ENCODE results near the gene EPS8L1. TPM values are rescaled to one million over a fixed set of nuclear protein-coding genes. Genes with fewer than 3 reads are reported as not detected.
A peak's percentile ranks its signal among the peaks of the same experiment; 100 is the strongest.

EPS8L1 gene
- total RNA-seq, 1 donor from 2014 or later: 1.9 TPM

- DNase-seq (ENCODE audit: missing footprints): no peak
- intact Hi-C loops (cut with DNase I): no loop called here
- no peak for ATAC-seq
These were observed 13.8 kb downstream of the EPS8L1 start for GRCh38 chr19:55089342-55089944.

- ATAC-seq (no peak), DNase-seq (ENCODE audit: missing footprints) (no peak)
- intact Hi-C loops (cut with DNase I): no loop called here
These were observed 14.9 kb downstream of the EPS8L1 start for GRCh38 chr19:55090564-55090963.

GRCh38 chr19:55091126-55091910, 15.6 kb downstream of the EPS8L1 start:
- no peak for DNase-seq (ENCODE audit: missing footprints)
- ATAC-seq: no peak
- intact Hi-C loops (cut with DNase I): no loop called here

GRCh38 chr19:55091955-55092354, 16.3 kb downstream of the EPS8L1 start:
- ATAC-seq: no peak

GRCh38 chr19:55092423-55093318, 17.0 kb downstream of the EPS8L1 start:
- intact Hi-C loops (cut with DNase I): no loop called here
- no peak for ATAC-seq
- DNase-seq (ENCODE audit: missing footprints): no peak

More at GRCh38 chr19:55091955-55092354, 16.3 kb downstream of the EPS8L1 start:
- no peak for DNase-seq (ENCODE audit: missing footprints)
- intact Hi-C loops (cut with DNase I): no loop called here

- intact Hi-C loops (cut with DNase I): no loop called here
- DNase-seq (ENCODE audit: missing footprints) (no peak), ATAC-seq (no peak)
These were observed 19.0 kb downstream of the EPS8L1 start for GRCh38 chr19:55094456-55095259.

- intact Hi-C loops (cut with DNase I): no loop called here
- DNase-seq (ENCODE audit: missing footprints) (peak; percentile 25), ATAC-seq (no peak)
These were observed 19.8 kb downstream of the EPS8L1 start for GRCh38 chr19:55095260-55096060.

GRCh38 chr19:55096061-55096701, 20.5 kb downstream of the EPS8L1 start:
- intact Hi-C loops (cut with DNase I): no loop called here
- ATAC-seq (no peak), DNase-seq (ENCODE audit: missing footprints) (no peak)

- intact Hi-C loops (cut with DNase I): no loop called here
- DNase-seq (ENCODE audit: missing footprints) (peak; percentile 51), ATAC-seq (no peak)
These were observed 22.4 kb downstream of the EPS8L1 start for GRCh38 chr19:55097864-55098715.

GRCh38 chr19:55098716-55099556, 23.3 kb downstream of the EPS8L1 start:
- intact Hi-C loops (cut with DNase I): no loop called here
- DNase-seq (ENCODE audit: missing footprints) (no peak), ATAC-seq (no peak)

- peak; percentile 30 for ATAC-seq
- intact Hi-C loops (cut with DNase I): no loop called here
These were observed 24.2 kb downstream of the EPS8L1 start for GRCh38 chr19:55099557-55100506.

GRCh38 chr19:55101261-55101660, 25.6 kb downstream of the EPS8L1 start:
- ATAC-seq: no peak
- intact Hi-C loops (cut with DNase I): no loop called here
- no peak for DNase-seq (ENCODE audit: missing footprints)

More at GRCh38 chr19:55099557-55100506, 24.2 kb downstream of the EPS8L1 start:
- no peak for DNase-seq (ENCODE audit: missing footprints)

- DNase-seq (ENCODE audit: missing footprints): no peak
- ATAC-seq: no peak
- intact Hi-C loops (cut with DNase I): no loop called here
These were observed 27.5 kb downstream of the EPS8L1 start for GRCh38 chr19:55103190-55103589.

- intact Hi-C loops (cut with DNase I): no loop called here
- ATAC-seq: no peak
- no peak for DNase-seq (ENCODE audit: missing footprints)
These were observed 29.6 kb downstream of the EPS8L1 start for GRCh38 chr19:55105237-55105636.

- intact Hi-C loops (cut with DNase I): no loop called here
- DNase-seq (ENCODE audit: missing footprints) (no peak), ATAC-seq (no peak)
These were observed 30.9 kb downstream of the EPS8L1 start for GRCh38 chr19:55106591-55106990.

Measured in Right ventricle myocardium inferior (tissue), 1 donor.